Measurements from ENCODE around the gene SLC30A4.

- no peak for TF ChIP-seq CTCF (IDR thresholded peaks at IDR 0.05)
- no peak for TF ChIP-seq POLR2A (IDR thresholded peaks at IDR 0.05)
These were observed 80.9 kb downstream of the SLC30A4 start for GRCh38 chr15:45441686-45442085.
